ENCODE results near the gene PADI3.

PADI3 gene

DNA sequence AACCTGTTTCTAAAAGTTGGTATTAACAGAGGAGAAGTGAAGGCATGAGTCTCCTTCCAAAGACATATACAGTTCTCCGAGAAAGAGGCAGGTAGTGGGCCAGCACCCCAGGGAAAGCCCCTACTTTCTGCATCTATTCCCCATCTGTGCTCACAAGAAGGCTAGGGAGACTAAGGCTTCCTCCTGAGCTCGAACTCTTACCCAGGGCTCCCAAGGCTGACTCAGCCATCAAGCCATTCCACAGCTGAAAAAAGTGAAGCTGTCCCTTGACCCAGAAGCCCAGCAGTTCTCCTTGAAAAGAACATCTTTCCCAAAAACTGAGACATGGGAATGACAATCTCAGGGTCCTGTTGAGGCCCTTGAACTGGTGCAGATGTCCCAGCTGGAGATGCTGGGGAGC, 1.9 kb upstream of the PADI3 start:
- H3K27me3 ChIP-seq (ENCODE audit: insufficient read depth, low read length): no peaks in the 10 kb centered on the region
- no peaks in the 10 kb centered on the region for H4K20me1 ChIP-seq (ENCODE audit: insufficient read depth, low read length)
- no peaks in the 10 kb centered on the region for H3K9me3 ChIP-seq (ENCODE audit: low read length)
- no peak overlapping the region for H3K4me3 ChIP-seq (ENCODE audit: low read depth, low read length, poor library complexity, severe bottlenecking)
- no peak for TF ChIP-seq EZH2 (IDR thresholded peaks at IDR 0.05; ENCODE audit: borderline replicate concordance, low read length)
- TF ChIP-seq, protein P1, sequence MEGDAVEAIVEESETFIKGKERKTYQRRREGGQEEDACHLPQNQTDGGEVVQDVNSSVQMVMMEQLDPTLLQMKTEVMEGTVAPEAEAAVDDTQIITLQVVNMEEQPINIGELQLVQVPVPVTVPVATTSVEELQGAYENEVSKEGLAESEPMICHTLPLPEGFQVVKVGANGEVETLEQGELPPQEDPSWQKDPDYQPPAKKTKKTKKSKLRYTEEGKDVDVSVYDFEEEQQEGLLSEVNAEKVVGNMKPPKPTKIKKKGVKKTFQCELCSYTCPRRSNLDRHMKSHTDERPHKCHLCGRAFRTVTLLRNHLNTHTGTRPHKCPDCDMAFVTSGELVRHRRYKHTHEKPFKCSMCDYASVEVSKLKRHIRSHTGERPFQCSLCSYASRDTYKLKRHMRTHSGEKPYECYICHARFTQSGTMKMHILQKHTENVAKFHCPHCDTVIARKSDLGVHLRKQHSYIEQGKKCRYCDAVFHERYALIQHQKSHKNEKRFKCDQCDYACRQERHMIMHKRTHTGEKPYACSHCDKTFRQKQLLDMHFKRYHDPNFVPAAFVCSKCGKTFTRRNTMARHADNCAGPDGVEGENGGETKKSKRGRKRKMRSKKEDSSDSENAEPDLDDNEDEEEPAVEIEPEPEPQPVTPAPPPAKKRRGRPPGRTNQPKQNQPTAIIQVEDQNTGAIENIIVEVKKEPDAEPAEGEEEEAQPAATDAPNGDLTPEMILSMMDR (IDR thresholded peaks at IDR 0.05; ENCODE audit: low read length): no peak
- no peak overlapping the region for H2AFZ ChIP-seq (ENCODE audit: low read length)
- H3K79me2 ChIP-seq (ENCODE audit: insufficient read depth, low read length): no peaks in the 10 kb centered on the region
- no peaks in the 10 kb centered on the region for H3F3A ChIP-seq (ENCODE audit: insufficient read depth, low read length)
- no peak overlapping the region for H3K4me2 ChIP-seq (ENCODE audit: low read length)
- no peak overlapping the region for H3K9ac ChIP-seq (ENCODE audit: low read length)
- no peaks in the 10 kb centered on the region for H3K36me3 ChIP-seq (ENCODE audit: insufficient read depth, low read length)
- no peaks in the 10 kb centered on the region for H3K9me2 ChIP-seq (ENCODE audit: low read depth, low read length)
- no peaks in the 10 kb centered on the region for H3K4me1 ChIP-seq (ENCODE audit: insufficient read depth, low read length, severe bottlenecking)
- H3K27ac ChIP-seq (ENCODE audit: low read depth, low read length, poor library complexity, severe bottlenecking): no peak overlapping the region

DNA sequence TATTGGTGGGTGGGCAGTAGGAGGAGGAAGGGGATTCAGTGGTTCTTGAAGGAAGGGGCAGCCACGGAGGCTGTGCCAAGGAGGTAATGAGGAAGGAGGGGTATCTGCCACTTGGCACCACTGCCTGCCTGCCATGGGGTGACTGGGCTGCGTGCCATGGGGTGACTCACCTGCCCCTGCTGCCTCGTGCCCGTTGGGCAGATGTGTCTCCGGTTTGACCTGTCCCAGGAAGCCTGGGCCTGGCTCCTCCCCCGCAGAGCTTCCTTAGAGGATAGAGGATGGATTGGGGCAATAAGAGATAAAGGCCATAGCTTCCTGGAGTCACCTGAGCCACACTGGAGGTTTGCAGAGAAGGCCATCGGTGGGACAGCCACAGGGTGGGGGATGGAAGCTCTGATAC, 1.7 kb downstream of the PADI3 start:
- H3K4me3 ChIP-seq (ENCODE audit: low read depth, low read length, poor library complexity, severe bottlenecking): no peak overlapping the region
- 0 out of 2 replicates have a peak, but pooled peaks cover 3% of the 10 kb centered on the region for H3K27me3 ChIP-seq (ENCODE audit: insufficient read depth, low read length)
- no peak overlapping the region for H3K27ac ChIP-seq (ENCODE audit: low read depth, low read length, poor library complexity, severe bottlenecking)
- H3K4me1 ChIP-seq (ENCODE audit: insufficient read depth, low read length, severe bottlenecking): no peaks in the 10 kb centered on the region
- no peak overlapping the region for H3K4me2 ChIP-seq (ENCODE audit: low read length)
- no peak overlapping the region for H2AFZ ChIP-seq (ENCODE audit: low read length)
- H3K36me3 ChIP-seq (ENCODE audit: insufficient read depth, low read length): no peaks in the 10 kb centered on the region
- no peaks in the 10 kb centered on the region for H4K20me1 ChIP-seq (ENCODE audit: insufficient read depth, low read length)
- H3K9me2 ChIP-seq (ENCODE audit: low read depth, low read length): no peaks in the 10 kb centered on the region
- H3K9me3 ChIP-seq (ENCODE audit: low read length): no peaks in the 10 kb centered on the region
- no peaks in the 10 kb centered on the region for H3F3A ChIP-seq (ENCODE audit: insufficient read depth, low read length)
- no peak for TF ChIP-seq EZH2 (IDR thresholded peaks at IDR 0.05; ENCODE audit: borderline replicate concordance, low read length)
- TF ChIP-seq, protein P1 (IDR thresholded peaks at IDR 0.05; ENCODE audit: low read length): no peak
- no peak overlapping the region for H3K9ac ChIP-seq (ENCODE audit: low read length)
- H3K79me2 ChIP-seq (ENCODE audit: insufficient read depth, low read length): no peaks in the 10 kb centered on the region

DNA sequence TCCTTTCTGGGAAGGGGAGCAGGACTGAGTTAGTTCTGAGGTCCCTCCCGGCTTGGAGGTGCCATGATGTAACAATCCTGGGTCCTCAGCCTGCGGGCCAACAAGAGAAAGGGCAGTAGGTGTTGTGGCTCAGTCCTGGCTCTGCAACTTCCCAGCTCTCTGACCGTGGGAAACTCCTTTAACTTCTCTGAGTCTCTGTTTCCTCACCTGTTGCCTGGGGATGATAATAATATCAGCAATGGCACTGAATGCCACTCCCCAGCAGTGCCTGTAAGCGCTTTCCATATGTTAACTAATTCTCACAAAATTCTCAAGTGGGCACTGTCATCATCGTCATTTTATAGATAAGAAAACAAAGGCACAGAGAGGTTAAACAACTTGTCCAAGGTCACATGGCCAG, 2.3 kb downstream of the PADI3 start:
- Histone ChIP-seq H3K9ac (ENCODE audit: low read length) (no peak overlapping the region), H3K9me2 (ENCODE audit: low read depth, low read length) (no peaks in the 10 kb centered on the region), H3F3A (ENCODE audit: insufficient read depth, low read length) (no peaks in the 10 kb centered on the region), H3K27ac (ENCODE audit: low read depth, low read length, poor library complexity, severe bottlenecking) (no peak overlapping the region), H3K79me2 (ENCODE audit: insufficient read depth, low read length) (no peaks in the 10 kb centered on the region), H3K9me3 (ENCODE audit: low read length) (no peaks in the 10 kb centered on the region), H2AFZ (ENCODE audit: low read length) (no peak overlapping the region), H3K4me3 (ENCODE audit: low read depth, low read length, poor library complexity, severe bottlenecking) (no peak overlapping the region), H3K4me2 (ENCODE audit: low read length) (no peak overlapping the region), H3K4me1 (ENCODE audit: insufficient read depth, low read length, severe bottlenecking) (no peaks in the 10 kb centered on the region), H3K27me3 (ENCODE audit: insufficient read depth, low read length) (0 out of 2 replicates have a peak, but pooled peaks cover 3% of the 10 kb centered on the region), H4K20me1 (ENCODE audit: insufficient read depth, low read length) (no peaks in the 10 kb centered on the region), H3K36me3 (ENCODE audit: insufficient read depth, low read length) (no peaks in the 10 kb centered on the region)
- no peak for TF ChIP-seq EZH2 (IDR thresholded peaks at IDR 0.05; ENCODE audit: borderline replicate concordance, low read length)
- TF ChIP-seq, protein P1 (IDR thresholded peaks at IDR 0.05; ENCODE audit: low read length): no peak

All from OCI-LY1 (cell line).